Cerebellar nuclear complex (tissue), 1 donor: ENCODE data around the gene FAM50B.

Experiments
- DNase-seq, 2 experiments: peaks; one replicate each; lab custom pipeline; 2025; lab: John Stamatoyannopoulos, UW

Gene FAM50B

DNA sequence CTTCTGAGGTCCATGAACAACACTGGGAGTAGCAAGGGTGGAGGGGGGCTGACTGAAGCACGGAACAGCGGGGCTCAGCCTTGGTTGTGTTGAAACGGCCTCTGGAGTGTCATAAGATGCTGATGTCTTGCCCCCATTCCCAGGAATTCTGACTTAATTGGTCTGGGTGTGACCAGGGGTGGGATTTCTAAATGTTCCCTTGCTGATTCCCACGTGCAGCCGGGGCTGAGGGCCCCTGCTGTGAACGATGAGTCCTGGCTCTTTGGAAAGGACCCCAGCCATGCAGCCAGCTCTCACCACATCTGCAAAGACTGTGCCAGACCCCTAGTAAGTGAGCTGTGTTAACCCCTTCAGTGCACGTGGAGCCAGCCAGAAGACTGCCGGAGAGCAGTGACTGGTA lies 28.6 kb upstream of the FAM50B start:
- DNase-seq = no peak

DNA sequence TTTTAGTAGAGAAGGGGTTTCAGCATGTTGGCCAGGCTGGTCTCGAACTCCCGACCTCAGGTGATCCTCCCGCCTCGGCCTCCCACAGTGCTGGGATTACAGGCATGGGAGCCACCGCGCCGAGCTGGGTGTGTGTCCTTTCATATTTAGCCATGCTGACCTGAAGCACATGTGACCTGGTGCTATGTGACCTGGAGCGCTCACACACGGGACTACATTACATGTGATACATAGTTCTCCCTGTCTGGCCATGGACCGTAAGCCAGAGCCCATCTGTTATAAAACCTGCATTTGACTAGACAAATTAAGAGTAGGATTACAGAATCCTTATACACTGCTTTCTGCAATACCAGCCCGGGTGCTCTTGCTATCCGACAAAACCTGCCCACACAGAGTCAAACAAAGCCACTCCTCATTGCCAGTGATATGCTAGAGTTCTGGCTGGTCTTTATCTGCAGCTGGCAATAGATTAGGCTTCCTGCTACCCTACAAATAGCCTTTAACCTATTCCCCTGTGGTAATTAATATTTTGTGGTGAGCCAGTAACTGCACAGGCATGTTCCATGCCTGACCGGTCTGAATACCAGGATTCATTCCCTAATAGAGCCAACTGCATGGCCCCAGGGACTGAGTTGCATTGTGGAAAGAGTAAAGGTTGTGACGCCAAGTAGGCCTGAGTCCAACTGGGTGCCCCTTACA lies 26.3 kb upstream of the FAM50B start:
- DNase-seq = no peak

DNA sequence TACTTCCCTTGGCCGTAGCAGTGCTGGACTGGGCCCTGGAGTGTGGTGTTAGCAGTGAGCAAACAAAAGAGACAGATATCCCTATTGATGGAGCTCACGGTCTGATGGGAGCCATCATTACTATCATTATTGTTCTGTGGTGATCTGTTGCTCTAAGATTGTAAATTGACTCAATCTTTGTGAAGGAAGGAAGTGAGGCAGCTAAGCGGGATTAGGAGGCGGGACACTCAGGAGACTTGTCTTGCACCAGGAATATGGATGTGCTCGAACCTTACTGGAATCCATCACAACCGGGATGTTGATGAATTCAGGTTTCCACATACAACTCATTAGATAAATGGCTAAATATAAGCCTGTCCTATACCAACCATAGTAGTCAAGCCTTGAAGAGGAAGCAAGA lies 25.5 kb upstream of the FAM50B start:
- DNase-seq = no peak

DNA sequence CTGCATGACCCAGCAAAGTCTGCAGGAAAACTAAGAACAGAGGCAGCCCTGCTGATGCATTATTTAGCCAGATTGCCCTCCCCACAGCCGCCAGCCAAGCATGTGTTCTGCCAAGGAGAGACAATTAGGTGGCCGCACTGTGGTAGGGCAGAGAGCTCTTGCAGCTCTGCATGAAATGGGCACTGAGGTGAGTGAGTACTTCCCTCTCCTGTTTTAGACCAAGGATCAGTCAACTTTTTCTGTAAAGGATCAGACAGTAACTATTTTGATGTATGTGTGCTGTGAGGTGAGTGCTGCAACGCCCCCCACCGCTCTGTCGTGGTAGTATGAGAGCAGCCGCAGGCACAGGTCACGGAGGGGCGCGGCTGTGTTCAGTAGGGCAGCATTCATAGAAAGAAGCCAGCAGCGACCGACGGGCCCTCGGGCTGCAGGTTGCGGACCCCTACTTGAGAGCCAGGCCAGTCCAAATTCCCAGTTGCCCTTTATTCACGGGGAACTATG lies 23.8 kb upstream of the FAM50B start:
- no peak for DNase-seq

DNA sequence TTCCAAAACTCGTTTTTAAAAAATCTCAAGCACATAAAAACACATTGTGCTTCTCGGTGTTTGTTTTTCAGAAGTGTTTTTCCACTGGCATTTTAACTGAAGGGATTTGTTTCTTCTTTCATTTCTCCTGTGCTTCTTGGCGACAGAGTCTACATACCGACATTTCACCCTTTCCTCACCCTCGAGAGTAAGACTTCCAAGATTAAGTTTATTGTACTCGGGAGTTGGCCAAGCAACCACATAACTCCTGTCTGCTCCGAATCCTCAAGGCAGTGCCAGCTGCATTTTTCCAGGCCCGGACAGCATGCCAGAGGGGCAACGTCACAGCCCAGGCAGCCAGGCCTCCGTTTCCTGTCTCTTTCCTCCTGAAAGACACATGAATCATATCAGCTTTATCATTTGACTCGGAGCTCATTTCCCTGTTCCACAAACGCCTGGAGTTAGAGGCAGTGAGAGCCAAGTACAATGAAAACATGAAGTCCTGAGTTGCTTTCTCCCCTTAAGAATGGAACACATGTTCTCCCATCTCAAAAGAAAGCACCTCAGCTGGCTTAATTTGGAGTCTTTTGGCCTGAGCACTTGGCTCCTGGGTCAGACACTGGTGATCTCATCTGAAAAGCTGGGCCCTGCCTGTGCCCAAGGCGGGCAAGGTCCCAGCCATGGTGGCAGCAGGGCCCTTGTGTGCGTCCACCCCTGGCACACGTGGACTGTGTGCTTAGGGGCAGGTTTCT lies 23.2 kb upstream of the FAM50B start:
- no peak for DNase-seq

DNA sequence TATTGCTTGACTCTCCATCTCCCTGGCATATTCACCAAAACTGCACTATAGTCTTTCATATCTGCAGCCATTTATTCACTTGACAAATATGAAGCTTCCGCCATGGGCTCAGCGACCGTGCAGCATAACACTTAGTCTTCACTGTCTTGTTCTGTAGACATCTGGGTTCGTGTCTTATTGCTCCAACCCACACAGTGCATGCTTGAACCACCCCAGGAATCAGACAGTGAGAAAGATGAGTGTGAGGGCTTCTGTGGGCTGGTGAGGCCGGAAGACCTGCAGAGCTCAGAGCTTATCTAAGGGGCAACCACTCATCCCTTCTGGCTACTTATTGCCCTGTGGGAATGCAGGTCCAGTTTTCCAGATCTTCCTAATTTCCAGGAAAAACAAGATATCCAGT lies 19.9 kb upstream of the FAM50B start:
- no peak for DNase-seq

DNA sequence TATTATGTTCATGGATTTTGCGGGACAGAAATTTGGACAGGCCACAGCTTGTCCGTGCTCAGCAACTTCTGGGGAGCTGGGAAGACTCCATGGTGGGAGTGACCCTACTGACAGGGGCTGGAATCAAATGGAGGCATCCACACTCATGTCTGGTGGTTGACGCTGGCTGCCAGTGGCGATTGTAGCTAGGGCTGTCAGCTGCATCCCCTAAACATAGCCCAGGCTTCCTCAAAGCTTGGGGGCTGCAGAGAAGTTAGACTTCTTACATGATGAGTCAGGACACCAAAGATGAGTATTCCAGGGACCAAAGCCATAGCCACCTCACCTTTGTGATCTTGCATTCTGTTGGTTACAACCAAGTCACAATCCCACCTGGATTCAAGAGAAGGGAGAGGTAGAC lies 18.4 kb upstream of the FAM50B start:
- no peak for DNase-seq

DNA sequence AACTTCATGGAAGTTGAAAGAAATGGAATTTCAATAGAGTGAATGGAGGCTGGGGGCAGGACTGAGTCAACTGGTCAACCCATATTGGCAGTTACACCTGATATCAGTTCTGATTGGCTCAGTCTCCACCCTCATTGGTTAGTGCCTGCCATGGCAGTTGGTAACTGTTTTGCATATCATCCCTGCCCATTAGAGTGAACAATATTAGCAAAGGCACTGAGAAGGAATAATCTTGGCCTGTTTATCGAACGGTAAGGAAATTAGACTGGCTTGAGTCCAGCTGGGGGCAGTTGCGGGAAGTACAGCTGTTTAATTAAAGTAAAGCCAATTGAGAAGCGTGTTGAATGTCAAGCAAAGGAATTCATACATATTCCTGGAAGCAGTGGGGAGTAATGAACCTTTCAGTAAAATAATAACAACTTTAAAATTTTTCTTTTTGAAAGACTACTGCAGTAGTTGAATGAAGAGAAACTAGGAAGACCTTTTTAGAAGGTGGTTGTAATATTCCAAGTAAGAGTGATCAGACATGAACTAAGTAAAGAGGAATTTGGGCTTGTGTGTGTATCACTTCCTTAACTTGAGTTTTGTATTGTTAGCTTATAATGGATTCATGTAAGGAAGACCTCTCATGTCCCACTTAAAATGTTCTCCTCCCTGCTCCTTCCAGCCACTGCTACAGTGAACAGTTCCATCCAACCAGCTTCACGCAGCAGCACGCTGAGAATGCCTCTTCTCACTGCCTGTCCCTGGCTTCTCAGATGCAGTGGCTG lies 17.2 kb upstream of the FAM50B start:
- no peak for DNase-seq

DNA sequence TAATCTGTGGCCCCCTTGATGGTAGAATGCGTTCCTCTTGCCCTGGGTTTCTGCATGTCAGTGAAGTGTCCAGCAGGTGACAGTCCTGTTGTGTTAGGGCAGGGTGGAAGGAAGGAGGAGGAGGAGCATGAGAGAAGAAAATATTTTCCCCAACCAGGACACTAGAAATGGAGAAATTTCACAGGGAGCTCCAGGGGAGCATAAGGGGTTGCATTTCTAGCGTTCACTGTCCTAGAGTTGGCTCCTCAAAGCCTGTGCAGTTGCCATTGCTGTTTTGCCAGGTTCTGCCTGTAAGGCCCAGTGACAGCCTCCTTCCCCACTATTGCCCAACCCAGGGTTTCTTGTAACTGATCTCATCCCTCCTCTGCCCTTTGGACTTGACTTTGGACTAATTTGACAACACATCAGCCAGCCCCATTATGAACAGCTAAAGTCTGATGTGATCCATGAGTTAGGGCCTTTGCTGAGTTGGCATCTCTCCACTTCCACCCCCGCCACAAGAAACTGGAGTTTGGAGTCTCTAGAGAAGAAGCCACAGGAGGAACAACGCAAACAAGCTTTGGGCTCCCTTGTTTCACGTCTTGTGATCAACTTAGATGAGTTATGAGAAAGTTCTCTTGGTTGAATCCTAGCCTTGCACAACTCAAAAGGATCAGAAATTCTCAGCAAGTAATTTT lies 14.0 kb upstream of the FAM50B start:
- DNase-seq = no peak

DNA sequence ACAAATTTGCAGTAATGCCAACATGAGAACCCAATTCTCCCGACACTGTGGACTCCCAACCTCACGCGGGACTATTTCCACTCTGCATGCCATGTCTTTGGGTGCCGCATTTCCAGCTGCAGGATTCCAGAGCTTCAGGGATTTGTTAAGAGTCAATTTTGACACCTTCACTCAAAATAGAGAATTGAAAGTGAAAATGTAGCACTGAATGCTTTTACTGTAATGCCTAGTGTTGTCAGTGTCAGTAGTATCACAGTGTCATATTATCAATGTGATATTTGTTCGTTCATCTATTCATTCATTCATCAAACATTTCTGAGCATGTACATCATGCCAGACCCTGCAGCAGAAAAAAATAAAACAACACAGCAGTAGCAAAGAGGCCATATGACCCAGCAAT lies 13.4 kb upstream of the FAM50B start:
- DNase-seq = no peak

DNA sequence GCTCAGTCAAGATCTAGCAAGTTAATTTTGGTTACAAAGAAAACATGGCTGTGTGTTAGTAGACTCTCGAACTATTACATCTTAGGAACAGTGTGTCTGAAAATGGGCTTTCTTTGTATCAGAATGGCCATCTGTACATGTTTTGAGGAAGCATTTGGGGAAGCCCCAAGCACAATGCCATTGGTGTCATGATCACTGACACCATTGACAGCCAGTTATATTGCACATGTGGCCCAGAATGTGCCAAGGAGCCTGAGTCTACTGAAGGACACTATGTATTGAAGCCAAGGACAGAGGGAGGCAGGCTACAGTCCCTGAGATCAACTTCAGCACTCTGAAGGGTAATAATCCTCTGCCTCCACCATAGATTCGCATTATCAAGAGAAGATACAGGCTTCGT lies 12.6 kb upstream of the FAM50B start:
- no peak for DNase-seq

DNA sequence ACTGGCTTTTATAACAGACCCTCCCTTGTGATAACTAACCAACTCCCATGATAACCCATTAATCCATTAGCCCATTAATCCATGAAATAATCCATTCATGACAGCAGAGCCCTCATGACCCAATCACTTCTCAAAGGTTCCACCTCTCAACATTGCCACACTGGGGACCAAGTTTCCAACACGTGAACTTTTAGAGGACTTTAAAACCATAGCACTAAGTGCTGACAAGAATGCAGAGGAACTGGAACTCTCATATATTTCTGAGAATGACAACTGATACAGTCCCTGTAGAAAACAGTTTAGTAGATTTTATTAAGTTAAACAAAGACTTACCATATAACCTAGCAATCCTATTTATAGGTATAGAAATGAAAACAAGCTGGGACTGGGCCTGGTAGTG lies 11.4 kb upstream of the FAM50B start:
- DNase-seq = no peak

DNA sequence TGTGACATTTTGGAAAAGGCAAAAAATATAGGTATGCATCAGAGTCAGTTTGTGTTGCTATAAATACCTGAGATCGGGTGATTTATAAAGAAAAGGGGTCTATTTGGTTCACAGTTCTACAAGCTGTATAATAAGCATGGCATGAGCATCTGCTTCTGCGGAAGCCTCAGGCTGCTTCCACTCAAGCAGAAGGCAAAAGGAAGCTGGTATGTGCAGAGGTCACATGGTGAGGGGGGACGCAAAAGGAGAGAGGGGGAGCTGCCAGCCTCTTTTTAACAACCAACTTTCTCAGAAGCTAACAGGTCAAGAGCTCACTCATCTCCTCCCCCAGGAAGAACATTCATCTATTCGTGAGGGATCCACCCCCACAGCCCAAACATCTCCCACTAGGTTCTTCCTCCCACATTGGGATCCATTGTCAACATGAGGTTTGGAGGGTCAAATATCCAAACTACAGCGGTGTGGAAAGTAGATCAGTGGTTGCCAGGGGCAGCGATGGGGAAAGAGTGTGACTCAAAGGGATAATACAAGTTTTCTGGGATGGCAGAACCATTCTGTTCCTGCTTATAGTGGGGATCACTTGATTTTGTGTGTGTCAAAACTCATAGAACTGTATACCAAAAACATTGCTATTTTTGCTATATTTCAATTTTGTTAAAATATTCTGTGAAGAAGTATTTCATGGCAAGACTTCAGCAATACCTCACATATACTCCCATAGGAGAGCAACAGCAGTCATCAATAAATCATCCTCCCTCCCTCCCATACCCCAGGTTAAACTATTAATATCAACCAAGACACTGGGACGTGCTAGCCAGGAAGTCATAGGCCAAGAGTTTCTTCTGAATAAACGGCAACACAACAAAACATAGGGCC lies 9.9 kb upstream of the FAM50B start:
- no peak for DNase-seq

DNA sequence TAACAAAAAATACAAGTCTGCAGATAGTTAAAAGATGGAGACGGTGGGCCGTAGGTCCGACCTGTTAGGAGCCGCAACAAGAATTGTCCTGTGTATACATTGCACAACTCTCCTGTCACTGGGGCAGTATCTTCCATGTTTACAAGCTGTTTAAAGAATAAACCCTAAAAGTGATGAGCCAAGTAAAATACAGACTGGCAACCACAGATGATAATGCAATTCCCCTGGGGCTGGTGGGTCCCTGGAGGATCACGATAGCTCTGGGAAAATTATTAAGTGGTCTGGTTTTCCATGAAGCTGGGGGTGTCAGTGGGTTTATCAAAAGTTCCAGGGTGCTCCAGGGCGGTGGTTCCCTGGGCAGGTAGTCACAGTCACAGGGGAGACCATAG lies 8.1 kb upstream of the FAM50B start:
- DNase-seq = no peak

DNA sequence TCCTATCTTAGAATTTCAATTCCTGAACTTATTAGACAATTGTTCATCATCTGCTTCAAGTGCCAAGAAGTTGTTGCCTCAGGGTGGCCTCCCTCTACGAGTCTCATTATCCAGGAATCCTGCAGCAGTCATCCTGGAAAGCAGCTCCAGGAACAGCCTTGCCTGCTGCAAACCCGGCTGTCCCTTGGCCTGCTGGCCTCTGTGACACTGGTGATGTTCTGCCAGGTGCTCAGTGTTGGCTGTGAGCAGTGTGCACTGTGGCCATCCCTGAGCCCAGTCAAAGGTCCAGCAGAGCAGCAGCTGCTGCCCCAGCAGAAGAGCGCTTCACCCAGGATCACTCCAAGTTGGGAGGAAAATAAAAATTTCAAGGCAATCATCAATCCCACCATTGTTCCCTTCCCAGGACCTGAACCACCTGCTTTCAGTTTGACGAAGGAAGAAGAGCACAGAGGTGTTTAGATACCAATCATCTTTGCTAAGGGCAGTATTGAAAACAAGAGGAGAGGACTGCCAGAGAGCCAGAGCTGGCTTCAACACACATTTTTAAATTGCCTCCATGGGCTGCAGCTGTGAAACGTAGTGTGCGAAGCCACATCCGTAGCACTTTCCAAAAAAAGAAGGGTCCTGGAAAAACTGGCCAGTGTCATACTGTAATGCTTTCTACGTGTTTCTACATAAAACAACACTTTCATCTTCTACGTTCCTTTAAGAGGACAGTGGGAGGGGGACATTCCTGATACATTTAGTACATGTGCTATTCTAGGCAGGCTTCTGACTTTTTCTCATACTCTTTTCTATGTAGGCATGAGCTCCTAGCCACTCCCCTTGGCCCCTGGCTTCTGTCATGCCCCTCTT lies 7.2 kb upstream of the FAM50B start:
- no peak for DNase-seq

DNA sequence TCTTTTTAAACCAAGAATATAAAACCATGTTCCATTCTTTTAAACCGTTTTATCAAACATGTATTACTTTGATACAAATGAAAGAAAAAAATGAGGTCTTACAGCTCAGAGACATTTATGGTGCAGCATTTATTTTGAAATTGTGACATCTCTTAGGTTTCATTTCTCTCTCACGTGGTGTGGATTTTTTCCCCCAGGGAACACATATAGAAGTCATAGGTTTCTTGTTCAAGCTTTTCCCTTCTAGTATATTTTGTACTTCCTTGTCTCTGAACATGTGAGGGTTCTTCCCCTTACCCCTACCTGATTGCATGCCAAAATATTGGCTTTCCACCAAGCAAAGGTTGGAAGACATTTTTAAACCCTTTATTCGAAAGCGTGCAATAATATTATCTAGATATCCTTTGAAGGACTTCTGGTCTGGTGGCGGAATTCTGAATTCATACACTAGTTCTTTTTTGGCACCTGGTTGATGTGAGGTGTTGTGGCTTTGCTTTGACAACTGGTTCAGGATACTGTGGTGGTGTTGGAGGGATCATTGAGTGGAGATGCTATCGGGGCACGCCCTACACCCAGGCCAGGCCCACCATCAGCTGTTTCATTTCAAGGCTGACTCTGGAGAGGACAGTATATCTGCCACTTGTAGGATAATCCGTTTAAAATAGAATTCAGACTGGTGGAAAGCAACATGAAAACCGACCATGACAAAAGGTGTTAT lies 5.6 kb upstream of the FAM50B start:
- DNase-seq = no peak

DNA sequence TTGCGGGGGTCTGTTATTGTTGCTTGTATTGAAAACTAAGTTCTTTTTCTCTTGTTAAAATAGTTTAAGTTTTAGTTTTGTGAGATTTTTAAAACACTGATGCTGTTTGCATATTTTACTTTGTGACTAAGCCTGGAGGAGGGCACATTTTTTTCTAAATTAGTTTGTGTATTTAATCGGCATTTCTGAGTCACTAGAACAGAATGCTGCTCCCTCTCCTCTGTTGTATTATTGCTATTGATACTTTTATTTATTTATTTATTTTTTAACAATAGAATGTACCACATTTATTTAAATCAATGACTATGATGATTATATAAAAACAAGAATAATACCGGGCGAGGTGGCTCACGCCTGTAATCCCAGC lies 5.1 kb upstream of the FAM50B start:
- no peak for DNase-seq

DNA sequence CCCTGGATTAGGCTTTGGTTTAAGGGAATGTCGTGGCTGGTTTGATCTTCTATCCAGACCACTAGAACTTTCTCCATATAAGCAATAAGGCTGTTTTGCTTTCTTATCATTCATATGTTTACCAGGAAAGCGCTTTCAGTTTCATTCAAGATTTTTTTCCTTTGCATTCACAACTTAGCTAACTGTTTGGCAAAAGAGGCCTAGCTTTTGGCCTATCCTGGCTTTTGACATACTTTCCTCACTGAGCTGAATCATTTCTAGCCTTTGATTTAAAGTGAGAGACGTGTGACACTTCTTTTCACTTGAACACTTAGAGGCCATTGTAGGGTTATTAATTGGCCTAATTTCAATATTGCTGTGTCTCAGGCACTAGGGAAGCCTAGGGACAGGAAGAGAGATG lies 1.7 kb upstream of the FAM50B start:
- no peak for DNase-seq

DNA sequence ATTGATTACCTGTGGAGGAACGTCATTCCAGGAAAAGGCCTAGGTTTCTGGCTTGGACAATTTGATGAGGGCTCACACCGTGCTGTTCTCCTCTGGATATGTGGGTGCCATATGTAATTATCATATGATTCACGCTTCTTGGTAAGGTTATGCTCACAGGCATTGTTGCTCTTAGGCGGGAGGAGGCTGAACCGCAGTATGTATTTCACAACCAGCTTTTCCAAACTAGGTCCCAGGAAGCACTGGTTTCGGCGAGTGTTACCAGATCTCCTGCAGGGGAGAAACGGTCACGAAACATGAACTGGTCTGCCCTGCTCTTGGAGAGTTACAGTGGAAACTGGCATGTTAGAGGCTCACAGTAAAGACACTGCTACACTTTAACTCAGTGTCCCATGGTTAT lies 793 bp upstream of the FAM50B start:
- no peak for DNase-seq
